GM12878 (cell line): ENCODE data around the gene WWTR1. TPM values are rescaled to one million over a fixed set of nuclear protein-coding genes. Genes with fewer than 3 reads are reported as not detected.

Experiments used
- ATAC-seq: fragments of 200-7000 bp; cut with Tn5 transposase; 3 replicates; pipeline ENCODE4 v1.9.1; 2020; ENCODE audit warnings: mild to moderate bottlenecking, moderate library complexity
- BruUV-seq: library from RNA; stranded (reverse); fragments of 400-500 nt; replicated peaks from 2 replicates; lab custom pipeline; 2021; lab: Mats Ljungman, UMichigan
- CTCF ChIA-PET: fragments of 300-600 bp; sonication (Branson Sonifier 250); formaldehyde crosslinking; extraction: SDS; loops from one replicate; lab custom pipeline; 2021; ENCODE audit warnings: inconsistent platforms; lab: Yijun Ruan, JAX
- POLR2A ChIA-PET: fragments of 350-600 bp; formaldehyde crosslinking; extraction: SDS; loops from one replicate; lab custom pipeline; 2021; ENCODE audit warnings: inconsistent platforms; lab: Charles Lee
- RAD21 ChIA-PET: fragments of 300-600 bp; sonication (Branson Sonifier 250); formaldehyde crosslinking; loops from one replicate; lab custom pipeline; 2023; ENCODE audit warnings: antibody characterized with exemption; ENCODE audit not compliant: unreplicated experiment; lab: Charles Lee
- SMC1A ChIA-PET: fragments of 300-600 bp; sonication (Branson Sonifier 250); formaldehyde crosslinking; loops from one replicate; lab custom pipeline; 2023; ENCODE audit not compliant: unreplicated experiment, uncharacterized antibody; lab: Charles Lee
- DNase-seq: peaks from one replicate; pipeline ENCODE4 v3.0.0-alpha.2; 2011; ENCODE audit warnings: low read depth, low spot score
- FAIRE-seq: peaks from 3 replicates; lab custom pipeline; 2011; peaks lifted over from hg19 to GRCh38; lab: Jason Lieb, UNC
- H2AFZ ChIP-seq: 2 replicates; pipeline ENCODE4 v1.6.0; 2011; ENCODE audit warnings: low read depth, low read length, control low read depth; ENCODE audit not compliant: control insufficient read depth
- H3K27ac ChIP-seq: 2 replicates; pipeline ENCODE4 v1.5.1; 2011; ENCODE audit warnings: control low read depth; ENCODE audit not compliant: control insufficient read depth, insufficient read depth
- H3K27me3 ChIP-seq, 2 experiments: replicated peaks in 1 of 2; 2 replicates each; pipeline versions ENCODE4 v1.6.0 to v1.6.1; 2011; ENCODE audit warnings: low read length in 1 of 2; ENCODE audit not compliant: control insufficient read depth in 2 of 2, insufficient read depth in 2 of 2
- H3K36me3 ChIP-seq, 2 experiments: 2 replicates each; pipeline ENCODE4 v1.5.1; 2011; ENCODE audit warnings: low read length in 1 of 2; ENCODE audit not compliant: control insufficient read depth in 2 of 2, insufficient read depth in 2 of 2
- H3K4me1 ChIP-seq: 2 replicates; pipeline ENCODE4 v1.6.1; 2011; ENCODE audit warnings: mild to moderate bottlenecking, low read length, moderate library complexity, mixed read lengths; ENCODE audit not compliant: control insufficient read depth, insufficient read depth
- H3K4me2 ChIP-seq: 2 replicates; pipeline ENCODE4 v1.6.0; 2011; ENCODE audit warnings: control low read depth; ENCODE audit not compliant: control insufficient read depth, insufficient read depth
- H3K4me3 ChIP-seq: fragments of 200-600 bp; sonication (generic); 2 replicates; pipeline ENCODE4 v1.5.1; 2016
- H3K79me2 ChIP-seq: 2 replicates; pipeline ENCODE4 v1.6.0; 2011; ENCODE audit warnings: low read length; ENCODE audit not compliant: control insufficient read depth, insufficient read depth
- H3K9ac ChIP-seq: 2 replicates; pipeline ENCODE4 v1.8.0; 2011; ENCODE audit warnings: low read length, control low read depth, mixed read lengths; ENCODE audit not compliant: control insufficient read depth, insufficient read depth
- H3K9me3 ChIP-seq: replicated peaks from 3 replicates; pipeline ENCODE4 v1.5.1; 2011; ENCODE audit warnings: mild to moderate bottlenecking, low read length; ENCODE audit not compliant: control insufficient read depth, insufficient read depth
- H4K20me1 ChIP-seq: 2 replicates; pipeline ENCODE4 v1.6.0; 2011; ENCODE audit not compliant: control insufficient read depth, insufficient read depth
- BMI1 ChIP-seq: fragments of 450-650 bp; IDR thresholded peaks from 2 replicates; pipeline ENCODE4 v1.6.1; 2016; ENCODE audit warnings: mild to moderate bottlenecking, moderate library complexity, borderline replicate concordance
- CUX1 ChIP-seq: IDR thresholded peaks from 2 replicates; pipeline ENCODE4 v1.6.1; 2012; ENCODE audit warnings: improper control_type of control experiment, low read depth, low read length; ENCODE audit not compliant: insufficient replicate concordance
- EGR1 ChIP-seq, 2 experiments: IDR thresholded peaks; 1 replicate in 1 of 2; 2 replicates in 1 of 2; pipeline ENCODE4 v1.6.1; 2011 to 2012; ENCODE audit warnings: low read depth in 2 of 2, low read length in 2 of 2, borderline replicate concordance in 1 of 2, mild to moderate bottlenecking in 1 of 2, moderate library complexity in 1 of 2
- HDAC2 ChIP-seq: fragments of 200-600 bp; sonication (generic); IDR thresholded peaks from 2 replicates; pipeline ENCODE4 v1.6.1; 2017
- POLR2AphosphoS2 ChIP-seq: IDR thresholded peaks from 2 replicates; pipeline ENCODE4 v1.6.1; 2011; ENCODE audit warnings: low read depth, mild to moderate bottlenecking, low read length, improper control_type of control experiment, moderate library complexity
- RCOR1 ChIP-seq: conservative IDR thresholded peaks from 2 replicates; pipeline ENCODE4 v1.6.1; 2012; ENCODE audit warnings: low read depth, low read length, improper control_type of control experiment
- REST ChIP-seq: IDR thresholded peaks from 2 replicates; pipeline ENCODE4 v1.6.1; 2012; ENCODE audit warnings: mild to moderate bottlenecking, low read depth, low read length
- ZBTB40 ChIP-seq: fragments of 450-650 bp; IDR thresholded peaks from 2 replicates; pipeline ENCODE4 v1.6.1; 2016; ENCODE audit warnings: mild to moderate bottlenecking, moderate library complexity, borderline replicate concordance
- WGBS: methylation state at CpG from one replicate; pipeline ENCODE4 v1.1.6; 2016; ENCODE audit warnings: low lambda C conversion rate; ENCODE audit not compliant: insufficient replicate concordance, insufficient coverage; ENCODE audit errors: missing lambda C conversion rate; 5-methylcytosine and 5-hydroxymethylcytosine counted together
- in situ Hi-C: fragments of 300-500 bp; cut with MboI; formaldehyde crosslinking; loops from 9 replicates; pipeline ENCODE4 v1.14.3; 2018; ENCODE audit warnings: mixed read lengths
- intact Hi-C: fragments of 100-400 bp; cut with micrococcal nuclease; formaldehyde crosslinking; loops from one replicate; pipeline ENCODE4 v1.14.2; 2022; ENCODE audit not compliant: unreplicated experiment
- polyA plus RNA-seq, 11 experiments: library from polyadenylated mRNA; depleted of rRNA in 4 of 11; unstranded in 6 of 11; stranded (reverse) in 5 of 11; fragments of >200 nt; fragmentation: Nextera tagmentation in 4 of 11; fragmentation: Illumina TruSeq in 1 of 11; extraction: Ambion mirVana in 4 of 11; extraction: Trizol in 1 of 11; gene quantifications; 1 replicate in 1 of 11; 2 replicates in 10 of 11; pipeline versions ENCODE4 v1.2.1 to v1.2.3, GENCODE V29; 2011 to 2016; ENCODE audit warnings: inconsistent platforms in 2 of 11, missing spikeins in 2 of 11, low read depth in 1 of 11
- total RNA-seq, 4 experiments: library from RNA; depleted of rRNA in 3 of 4; stranded (reverse); fragments of >200 nt in 3 of 4; fragmentation: Illumina TruSeq in 1 of 4; extraction: Trizol in 1 of 4; gene quantifications; 2 replicates each; pipeline versions ENCODE4 v1.2.1 to v1.2.3, GENCODE V29; 2013 to 2021

WWTR1 gene
- total and polyA plus RNA-seq, 10 of the 15 experiments (the other 5 are each of a cell fraction or from before 2014, with no cell fraction given) = 2.5 to 18.5 (median 5.8) TPM

GRCh38 chr3:149473357-149474249 is 184.2 kb downstream of the WWTR1 start:
- 59% methylated on average over 7 of the region's 7 CpGs for WGBS
- no peak overlapping the region for H3K9ac ChIP-seq
- no peak overlapping the region for H2AFZ ChIP-seq
- intact Hi-C loops (no loop called here), in situ Hi-C loops (no loop called here)
- RAD21 ChIA-PET = interaction anchor here (1.6 to 1.7 kb wide), 2 partner anchors 31 to 57 kb away, joined by 3 to 4 read pairs; no protein-coding TSS in a partner anchor
- peaks cover 6% of the 10 kb centered on the region; the same call in 1 of the 2 replicates for H3K4me1 ChIP-seq
- H4K20me1 ChIP-seq = no peaks in the 10 kb centered on the region
- H3K27me3 ChIP-seq = no peaks in the 10 kb centered on the region
- no peak for FAIRE-seq
- DNase-seq = no peak
- no TSS peak for BruUV-seq
- no peaks in the 10 kb centered on the region for H3K9me3 ChIP-seq
- SMC1A ChIA-PET = interaction anchor here (0.7 to 1.7 kb wide), 7 partner anchors 9 to 72 kb away, joined by 3 to 5 read pairs (median 4); no protein-coding TSS in a partner anchor
- H3K4me3 ChIP-seq = no peak overlapping the region
- POLR2A ChIA-PET = interaction anchor here (0.6 kb wide), 1 partner anchor 71 kb away, joined by 3 read pairs; no protein-coding TSS in a partner anchor
- no peak overlapping the region for H3K4me2 ChIP-seq
- no peaks in the 10 kb centered on the region for H3K79me2 ChIP-seq
- ATAC-seq = no peak
- H3K27ac ChIP-seq = no peak overlapping the region
- no peaks in the 10 kb centered on the region for H3K36me3 ChIP-seq
- CTCF ChIA-PET = interaction anchor here (0.6 to 3.4 kb wide), 6 partner anchors 7 to 205 kb away, joined by 3 to 14 read pairs (median 4); no protein-coding TSS in a partner anchor
- no peak for TF ChIP-seq BMI1
- TF ChIP-seq EGR1 (IDR thresholded peaks at IDR 0.05; ENCODE audit: borderline replicate concordance in 1 of 2, low read depth in 2 of 2, low read length in 2 of 2) = no peak
- no peak for TF ChIP-seq CUX1
- TF ChIP-seq HDAC2 = no peak
- TF ChIP-seq ZBTB40 = no peak
- TF ChIP-seq REST = no peak
- TF ChIP-seq RCOR1 = no peak
- TF ChIP-seq POLR2AphosphoS2 = no peak
